PC-9 (cell line): Measurements from ENCODE around the gene USP10. TPM values are rescaled to one million over a fixed set of nuclear protein-coding genes. Genes with fewer than 3 reads are reported as not detected.
A peak's percentile ranks its signal among the peaks of the same experiment; 100 is the strongest.

Experiments
- BruUV-seq: library from RNA; stranded (reverse); fragments of 400-500 nt; replicated peaks from 2 replicates; lab custom pipeline; 2021; lab: Mats Ljungman, UMichigan
- CTCF ChIA-PET: fragments of 300-600 bp; sonication (Branson Sonifier 250); formaldehyde crosslinking; loops from one replicate; lab custom pipeline; 2022; ENCODE audit warnings: antibody characterized with exemption; lab: Charles Lee
- POLR2A ChIA-PET: fragments of 300-600 bp; sonication (Branson Sonifier 250); formaldehyde crosslinking; loops from one replicate; lab custom pipeline; 2022; ENCODE audit warnings: antibody characterized with exemption; ENCODE audit not compliant: unreplicated experiment; lab: Charles Lee
- DNase-seq, 2 experiments: peaks; one replicate each; pipeline versions ENCODE4 v3.0.0 to v3.0.0-alpha.2; 2015 to 2022; ENCODE audit warnings: mixed read lengths in 1 of 2
- H2AFZ ChIP-seq: fragments of 200-600 bp; sonication (generic); 2 replicates; pipeline ENCODE4 v1.8.1; 2017; ENCODE audit warnings: antibody characterized with exemption
- H3F3A ChIP-seq: fragments of 200-600 bp; sonication (generic); 2 replicates; pipeline ENCODE4 v1.8.1; 2017; ENCODE audit warnings: antibody characterized with exemption, mild to moderate bottlenecking, low read depth; ENCODE audit not compliant: insufficient read depth
- H3K27ac ChIP-seq: fragments of 200-600 bp; sonication (generic); 2 replicates; pipeline ENCODE4 v1.6.1; 2016; ENCODE audit warnings: mixed run types
- H3K27me3 ChIP-seq: fragments of 200-600 bp; sonication (generic); 2 replicates; pipeline ENCODE4 v1.6.1; 2016; ENCODE audit warnings: low read depth, mixed run types; ENCODE audit not compliant: insufficient read depth
- H3K36me3 ChIP-seq: fragments of 200-600 bp; sonication (generic); 2 replicates; pipeline ENCODE4 v1.6.1; 2016; ENCODE audit warnings: low read depth, mixed run types
- H3K4me1 ChIP-seq: fragments of 200-600 bp; sonication (generic); replicated peaks from 2 replicates; pipeline ENCODE4 v1.6.1; 2016; ENCODE audit warnings: mixed run types; ENCODE audit not compliant: insufficient read depth
- H3K4me2 ChIP-seq: fragments of 200-600 bp; sonication (generic); 2 replicates; pipeline ENCODE4 v1.6.1; 2017; ENCODE audit warnings: mixed run types
- H3K4me3 ChIP-seq: fragments of 200-600 bp; sonication (generic); 2 replicates; pipeline ENCODE4 v1.6.1; 2016; ENCODE audit warnings: mixed run types
- H3K79me2 ChIP-seq: fragments of 200-600 bp; sonication (generic); 2 replicates; pipeline ENCODE4 v1.6.1; 2017; ENCODE audit warnings: low read depth, mixed run types
- H3K9me2 ChIP-seq: fragments of 200-600 bp; sonication (generic); 2 replicates; pipeline ENCODE4 v1.8.1; 2017; ENCODE audit warnings: mild to moderate bottlenecking; ENCODE audit not compliant: insufficient read depth
- H3K9me3 ChIP-seq: fragments of 200-600 bp; sonication (generic); 2 replicates; pipeline ENCODE4 v1.8.1; 2016; ENCODE audit warnings: low read depth; ENCODE audit not compliant: insufficient read depth
- H4K20me1 ChIP-seq: fragments of 200-600 bp; sonication (generic); 2 replicates; pipeline ENCODE4 v1.8.1; 2017; ENCODE audit not compliant: insufficient read depth
- EZH2 ChIP-seq: fragments of 200-600 bp; sonication (generic); IDR thresholded peaks from 2 replicates; pipeline ENCODE4 v1.8.0; 2017; ENCODE audit warnings: antibody characterized with exemption, low read depth
- intact Hi-C: fragments of 100-400 bp; cut with micrococcal nuclease; formaldehyde crosslinking; loops from one replicate; pipeline ENCODE4 v1.10.0; 2022; ENCODE audit not compliant: unreplicated experiment
- total RNA-seq: library from RNA; stranded (reverse); gene quantifications from 2 replicates; pipeline ENCODE4 v1.2.3, GENCODE V29; 2021
- TF ChIP-seq, protein P1 (sequence below): fragments of 200-600 bp; sonication (generic); conservative IDR thresholded peaks from 2 replicates; pipeline ENCODE4 v1.6.1; 2017; ENCODE audit warnings: mixed run types, antibody characterized with exemption, mild to moderate bottlenecking, moderate library complexity

USP10 gene
- total RNA-seq, 1 experiment from 2014 or later: 109 TPM

DNA sequence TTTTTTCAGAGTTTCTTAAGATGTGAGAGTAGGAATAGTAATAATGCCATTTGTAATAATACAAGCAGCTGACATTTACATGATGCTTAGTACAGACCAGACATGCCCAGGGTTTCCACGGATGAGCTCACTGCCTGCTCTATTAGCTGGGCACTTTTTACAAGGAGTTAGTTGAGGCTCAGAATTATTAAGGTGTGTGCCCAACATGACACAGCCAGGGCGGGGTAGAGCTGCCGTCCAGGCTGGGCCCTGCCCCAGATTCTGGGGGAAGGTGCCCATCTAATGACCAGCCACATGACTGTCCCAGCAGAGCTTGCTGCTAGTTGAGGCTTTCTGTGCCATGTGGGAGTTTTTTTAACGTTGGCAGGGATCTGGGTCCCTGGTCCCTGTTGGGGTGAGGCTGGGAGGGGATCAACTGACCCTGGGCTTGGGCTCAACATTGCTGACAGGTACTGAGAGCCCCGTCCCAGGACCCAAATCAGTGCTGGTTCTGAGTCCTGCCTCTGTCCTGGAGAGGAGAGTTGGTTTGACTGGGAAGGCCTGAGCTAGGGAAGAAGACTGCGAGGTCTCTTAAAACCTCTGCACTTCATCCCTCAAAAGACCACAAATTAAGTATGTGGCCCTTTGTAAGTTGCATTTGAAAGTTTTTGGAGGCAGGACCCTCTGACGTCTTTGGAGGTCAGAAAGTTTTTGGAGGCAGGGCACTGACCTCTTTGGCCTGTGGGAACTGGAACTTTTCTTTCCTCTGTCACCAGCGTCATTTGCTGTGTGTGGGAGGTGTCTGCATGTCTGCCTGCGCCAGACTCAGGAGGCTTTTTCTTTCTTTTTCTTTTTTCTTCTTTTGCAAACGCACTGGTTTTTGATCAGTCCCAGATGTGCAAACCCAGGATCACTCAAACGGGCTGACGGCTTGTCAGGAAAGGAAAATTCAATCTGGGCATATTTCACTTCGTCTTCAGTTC lies 122.2 kb downstream of the USP10 start:
- H3K36me3 ChIP-seq: no peaks in the 10 kb centered on the region
- no peaks in the 10 kb centered on the region for H4K20me1 ChIP-seq
- DNase-seq: no peak
- POLR2A ChIA-PET: no interaction called here
- CTCF ChIA-PET: no interaction called here
- no peak overlapping the region for H2AFZ ChIP-seq
- H3K4me2 ChIP-seq: peak overlapping the region; percentile 7; the same call in 1 of the 2 replicates
- no peak overlapping the region for H3K4me3 ChIP-seq
- no peaks in the 10 kb centered on the region for H3K9me2 ChIP-seq
- no peaks in the 10 kb centered on the region for H3K79me2 ChIP-seq
- H3K27ac ChIP-seq: no peak overlapping the region
- peaks cover 27% of the 10 kb centered on the region for H3K4me1 ChIP-seq
- no TSS peak for BruUV-seq
- no peaks in the 10 kb centered on the region for H3K9me3 ChIP-seq
- no peak for TF ChIP-seq EZH2
- TF ChIP-seq, protein P1, sequence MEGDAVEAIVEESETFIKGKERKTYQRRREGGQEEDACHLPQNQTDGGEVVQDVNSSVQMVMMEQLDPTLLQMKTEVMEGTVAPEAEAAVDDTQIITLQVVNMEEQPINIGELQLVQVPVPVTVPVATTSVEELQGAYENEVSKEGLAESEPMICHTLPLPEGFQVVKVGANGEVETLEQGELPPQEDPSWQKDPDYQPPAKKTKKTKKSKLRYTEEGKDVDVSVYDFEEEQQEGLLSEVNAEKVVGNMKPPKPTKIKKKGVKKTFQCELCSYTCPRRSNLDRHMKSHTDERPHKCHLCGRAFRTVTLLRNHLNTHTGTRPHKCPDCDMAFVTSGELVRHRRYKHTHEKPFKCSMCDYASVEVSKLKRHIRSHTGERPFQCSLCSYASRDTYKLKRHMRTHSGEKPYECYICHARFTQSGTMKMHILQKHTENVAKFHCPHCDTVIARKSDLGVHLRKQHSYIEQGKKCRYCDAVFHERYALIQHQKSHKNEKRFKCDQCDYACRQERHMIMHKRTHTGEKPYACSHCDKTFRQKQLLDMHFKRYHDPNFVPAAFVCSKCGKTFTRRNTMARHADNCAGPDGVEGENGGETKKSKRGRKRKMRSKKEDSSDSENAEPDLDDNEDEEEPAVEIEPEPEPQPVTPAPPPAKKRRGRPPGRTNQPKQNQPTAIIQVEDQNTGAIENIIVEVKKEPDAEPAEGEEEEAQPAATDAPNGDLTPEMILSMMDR: no peak
- intact Hi-C loops: no loop called here
- H3F3A ChIP-seq: peaks cover 15% of the 10 kb centered on the region; the same call in 1 of the 2 replicates
- no peaks in the 10 kb centered on the region for H3K27me3 ChIP-seq

DNA sequence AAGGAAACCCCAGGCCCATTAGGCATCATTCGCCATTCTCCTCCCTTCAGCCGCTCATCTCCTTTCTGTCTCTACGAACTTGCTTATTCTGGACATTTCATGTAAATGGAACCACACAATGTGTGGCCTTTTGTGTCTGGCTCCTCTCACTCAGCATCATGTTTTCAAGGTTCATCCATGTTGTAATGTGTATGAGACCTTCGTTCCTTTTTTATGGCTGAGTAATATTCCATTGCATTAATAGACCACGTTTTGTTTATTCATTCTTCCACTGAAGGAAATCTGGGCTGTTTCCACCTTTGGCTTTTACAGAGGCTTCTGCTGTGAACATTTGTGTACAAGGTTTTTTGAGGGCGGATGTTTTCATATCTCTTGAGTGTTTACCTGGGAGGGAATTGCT lies 123.2 kb downstream of the USP10 start:
- no peak for DNase-seq
- Histone ChIP-seq H3K4me2 (no peak overlapping the region), H3K4me3 (no peak overlapping the region), H3K9me3 (no peaks in the 10 kb centered on the region), H3F3A (peaks cover 24% of the 10 kb centered on the region; the same call in 1 of the 2 replicates), H3K9me2 (no peaks in the 10 kb centered on the region), H3K27ac (no peak overlapping the region), H3K79me2 (no peaks in the 10 kb centered on the region), H2AFZ (no peak overlapping the region), H4K20me1 (no peaks in the 10 kb centered on the region), H3K36me3 (no peaks in the 10 kb centered on the region), H3K27me3 (no peaks in the 10 kb centered on the region), H3K4me1 (peaks cover 32% of the 10 kb centered on the region)
- TF ChIP-seq, protein P1: no peak
- TF ChIP-seq EZH2: no peak
- ChIA-PET POLR2A (no interaction called here), CTCF (no interaction called here)
- intact Hi-C loops: no loop called here
- no TSS peak for BruUV-seq

- no peaks in the 10 kb centered on the region for H3K27me3 ChIP-seq
- TF ChIP-seq EZH2: no peak
- TF ChIP-seq, protein P1: no peak
- no TSS peak for BruUV-seq
- DNase-seq: no peak
- H3K79me2 ChIP-seq: no peaks in the 10 kb centered on the region
- CTCF ChIA-PET: no interaction called here
- H2AFZ ChIP-seq: no peak overlapping the region
- POLR2A ChIA-PET: no interaction called here
- H3K9me2 ChIP-seq: no peaks in the 10 kb centered on the region
- H3K4me3 ChIP-seq: no peak overlapping the region
- H3K36me3 ChIP-seq: no peaks in the 10 kb centered on the region
- no peaks in the 10 kb centered on the region for H4K20me1 ChIP-seq
- H3F3A ChIP-seq: peaks cover 28% of the 10 kb centered on the region; the same call in 1 of the 2 replicates
- intact Hi-C loops: no loop called here
- H3K4me2 ChIP-seq: no peak overlapping the region
- no peak overlapping the region for H3K27ac ChIP-seq
- no peaks in the 10 kb centered on the region for H3K9me3 ChIP-seq
- H3K4me1 ChIP-seq: peaks cover 37% of the 10 kb centered on the region
Observed at GRCh38 chr16:84823484-84823883, 123.7 kb downstream of the USP10 start.
